ENCODE data around the gene PBLD. TPM values are rescaled to one million over a fixed set of nuclear protein-coding genes. Genes with fewer than 3 reads are reported as not detected.

The PBLD gene
- total and polyA plus RNA-seq, 9 of the 15 experiments (the other 6 are each of a cell fraction or from before 2014, with no cell fraction given): 1.2 to 4.3 (median 2.5) TPM

GRCh38 chr10:68331455-68332258 lies 1.1 kb downstream of the PBLD start, which contains the start of gene HNRNPH3 (continued):
- TF ChIP-seq ZNF280B (CRISPR knock-in tag; IDR thresholded peaks at IDR 0.05): no peak
- peak; percentile 75 for TF ChIP-seq ZBTB9 (CRISPR knock-in tag; IDR thresholded peaks at IDR 0.05)
- no peak for TF ChIP-seq ESRRB (CRISPR knock-in tag; IDR thresholded peaks at IDR 0.05; ENCODE audit: borderline replicate concordance)
- TF ChIP-seq REST (IDR thresholded peaks at IDR 0.05; ENCODE audit: borderline replicate concordance): peak; percentile 47
- no peak; the same call in 1 of the 2 replicates for TF ChIP-seq REST (CRISPR knock-in tag; IDR thresholded peaks at IDR 0.05; ENCODE audit: low read depth)
- peak; percentile 98 for TF ChIP-seq EP400 (IDR thresholded peaks at IDR 0.05)
- TF ChIP-seq STAT6 (CRISPR knock-in tag; IDR thresholded peaks at IDR 0.05): peak; percentile 79; the same call in 1 of the 2 replicates
- TF ChIP-seq CBX5 (IDR thresholded peaks at IDR 0.05; ENCODE audit: borderline replicate concordance, low read depth): peak; percentile 24; the same call in 1 of the 2 replicates
- peak; percentile 93 for TF ChIP-seq FOXK1 (CRISPR knock-in tag; IDR thresholded peaks at IDR 0.05; ENCODE audit: borderline replicate concordance)
- TF ChIP-seq MBD2 (IDR thresholded peaks at IDR 0.05; ENCODE audit: borderline replicate concordance, low read depth): peak; percentile 93
- TF ChIP-seq TBL1XR1 (IDR thresholded peaks at IDR 0.05; ENCODE audit: low read length in 2 of 2): peak; percentile 6 to 8; a peak in 2 of 4 replicates
- peak; percentile 65; the same call in 1 of the 2 replicates for TF ChIP-seq ZNF175 (CRISPR knock-in tag; IDR thresholded peaks at IDR 0.05; ENCODE audit: low read depth)
- no peak for TF ChIP-seq ZFP30 (CRISPR knock-in tag; IDR thresholded peaks at IDR 0.05; ENCODE audit: borderline replicate concordance)
